ENCODE results near the gene ARHGAP15. TPM values are rescaled to one million over a fixed set of nuclear protein-coding genes. Genes with fewer than 3 reads are reported as not detected.

Gene ARHGAP15
- total and polyA plus RNA-seq, 4 donors: 3.8 to 17.9 (median 13.2) TPM

GRCh38 chr2:143498496-143498895 is 369.3 kb downstream of the ARHGAP15 start:
- H3K4me1 ChIP-seq (ENCODE audit: control insufficient read depth in 4 of 4, insufficient read depth in 4 of 4, low read length in 3 of 4): no peaks in the 10 kb centered on the region
- H3K27me3 ChIP-seq (ENCODE audit: control insufficient read depth in 4 of 4, insufficient read depth in 4 of 4, low read length in 3 of 4): no peaks in the 10 kb centered on the region
- DNase-seq (ENCODE audit: low spot score): no peak
- 53% methylated on average over 1 of the region's 1 CpG for WGBS
- H3K9me3 ChIP-seq (ENCODE audit: control insufficient read depth in 4 of 4, low read length in 3 of 4): peaks cover 0 to 2% (median 0%) of the 10 kb centered on the region in 4 donors
- H3K36me3 ChIP-seq (ENCODE audit: control insufficient read depth in 4 of 4, insufficient read depth in 3 of 4, low read depth in 1 of 4, low read length in 3 of 4): no peaks in the 10 kb centered on the region
- no peak overlapping the region for H3K4me3 ChIP-seq (ENCODE audit: low read depth in 1 of 3, low read length in 3 of 3)
- TF ChIP-seq SP1 (IDR thresholded peaks at IDR 0.05) (no peak), GABPA (IDR thresholded peaks at IDR 0.05 in 1 of 2, conservative IDR thresholded peaks at IDR 0.05 in 1 of 2) (no peak), HNF4A (conservative IDR thresholded peaks at IDR 0.05) (no peak), YY1 (IDR thresholded peaks at IDR 0.05) (no peak), RXRA (IDR thresholded peaks at IDR 0.05) (no peak)
- no peak overlapping the region for H3K9ac ChIP-seq (ENCODE audit: low read depth in 1 of 2, low read length in 2 of 2)
- no peak overlapping the region for H3K27ac ChIP-seq (ENCODE audit: low read depth in 1 of 2, low read length in 2 of 2)

- H3K36me3 ChIP-seq (ENCODE audit: control insufficient read depth in 4 of 4, insufficient read depth in 3 of 4, low read depth in 1 of 4, low read length in 3 of 4): no peaks in the 10 kb centered on the region
- no peaks in the 10 kb centered on the region for H3K4me1 ChIP-seq (ENCODE audit: control insufficient read depth in 4 of 4, insufficient read depth in 4 of 4, low read length in 3 of 4)
- no peaks in the 10 kb centered on the region for H3K9me3 ChIP-seq (ENCODE audit: control insufficient read depth in 4 of 4, low read length in 3 of 4)
- WGBS: 81% methylated on average over 3 of the region's 3 CpGs
- no peak overlapping the region for H3K4me3 ChIP-seq (ENCODE audit: low read depth in 1 of 3, low read length in 3 of 3)
- H3K27me3 ChIP-seq (ENCODE audit: control insufficient read depth in 4 of 4, insufficient read depth in 4 of 4, low read length in 3 of 4): no peaks in the 10 kb centered on the region
- DNase-seq (ENCODE audit: low spot score): no peak
- no peak overlapping the region for H3K9ac ChIP-seq (ENCODE audit: low read depth in 1 of 2, low read length in 2 of 2)
- TF ChIP-seq GABPA (IDR thresholded peaks at IDR 0.05 in 1 of 2, conservative IDR thresholded peaks at IDR 0.05 in 1 of 2): no peak
- no peak for TF ChIP-seq ZBTB33 (IDR thresholded peaks at IDR 0.05)
- H3K27ac ChIP-seq (ENCODE audit: low read depth in 1 of 2, low read length in 2 of 2): no peak overlapping the region
These were observed 369.8 kb downstream of the ARHGAP15 start for GRCh38 chr2:143499061-143499460.

DNA sequence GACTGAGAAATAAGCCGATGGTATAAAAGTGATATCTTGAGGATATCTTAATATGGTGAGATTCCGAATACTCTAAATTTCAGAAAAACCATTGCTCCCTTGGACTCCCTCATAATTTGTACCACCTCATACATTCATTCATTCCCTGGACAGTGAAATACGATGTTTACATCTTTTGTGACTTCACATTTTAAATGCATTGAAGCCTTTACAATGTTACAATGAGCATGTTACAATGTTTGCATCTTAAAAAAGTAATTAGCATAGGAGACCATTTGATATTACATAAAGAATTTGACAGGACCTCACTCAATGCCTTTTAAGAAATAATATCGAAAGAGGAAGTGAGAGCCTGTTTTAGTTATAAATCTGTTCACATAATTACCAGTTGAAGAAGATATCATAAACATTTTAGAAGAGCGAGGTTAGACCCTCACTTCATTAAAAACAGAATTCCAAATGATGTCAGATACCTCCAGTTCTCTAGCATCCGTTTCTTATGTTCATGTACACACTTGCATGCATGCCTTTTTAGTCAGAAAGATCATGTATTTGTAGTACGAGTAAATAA is 372.0 kb downstream of the ARHGAP15 start:
- Histone ChIP-seq H3K36me3 (ENCODE audit: control insufficient read depth in 4 of 4, insufficient read depth in 3 of 4, low read depth in 1 of 4, low read length in 3 of 4) (no peaks in the 10 kb centered on the region), H3K9ac (ENCODE audit: low read depth in 1 of 2, low read length in 2 of 2) (no peak overlapping the region), H3K4me3 (ENCODE audit: low read depth in 1 of 3, low read length in 3 of 3) (no peak overlapping the region), H3K27me3 (ENCODE audit: control insufficient read depth in 4 of 4, insufficient read depth in 4 of 4, low read length in 3 of 4) (no peaks in the 10 kb centered on the region), H3K27ac (ENCODE audit: low read depth in 1 of 2, low read length in 2 of 2) (no peak overlapping the region), H3K4me1 (ENCODE audit: control insufficient read depth in 4 of 4, insufficient read depth in 4 of 4, low read length in 3 of 4) (no peaks in the 10 kb centered on the region), H3K9me3 (ENCODE audit: control insufficient read depth in 4 of 4, low read length in 3 of 4) (no peaks in the 10 kb centered on the region)
- no peak for DNase-seq (ENCODE audit: low spot score)
- WGBS: 87% methylated on average over 7 of the region's 7 CpGs
- TF ChIP-seq, protein P1, sequence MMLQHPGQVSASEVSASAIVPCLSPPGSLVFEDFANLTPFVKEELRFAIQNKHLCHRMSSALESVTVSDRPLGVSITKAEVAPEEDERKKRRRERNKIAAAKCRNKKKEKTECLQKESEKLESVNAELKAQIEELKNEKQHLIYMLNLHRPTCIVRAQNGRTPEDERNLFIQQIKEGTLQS (IDR thresholded peaks at IDR 0.05): no peak
- TF ChIP-seq SP1 (IDR thresholded peaks at IDR 0.05) (no peak), JUND (IDR thresholded peaks at IDR 0.05) (no peak), REST (IDR thresholded peaks at IDR 0.05) (no peak), EGR1 (IDR thresholded peaks at IDR 0.05; ENCODE audit: low read depth in 2 of 2) (no peak), ZBTB33 (IDR thresholded peaks at IDR 0.05) (no peak)

All from liver (tissue), 9 donors.